Effector memory CD8-positive, alpha-beta T cell (primary cell): Measurements from ENCODE around the gene AADAC.
"Not testable (repeated sequence)": the region's sequence is repeated elsewhere in the genome, so short reads cannot be mapped to it uniquely, and the experiment has no call there.

ENCODE experiments used
- ATAC-seq: fragments of 150-1000 bp; cut with Tn5 transposase; replicated peaks from 2 replicates; pipeline ENCODE4 v1.10.0; 2021; ENCODE audit warnings: mild to moderate bottlenecking, moderate library complexity
- DNase-seq, 3 experiments: peaks; one replicate each; pipeline ENCODE4 v3.0.0; 2021
- H3K27ac Mint-ChIP-seq, 2 donors: one replicate each; pipeline ENCODE4 v1.8.0; 2022; ENCODE audit warnings: mild to moderate bottlenecking in 2 of 2, mixed read lengths in 2 of 2, moderate library complexity in 2 of 2
- H3K27me3 Mint-ChIP-seq, 2 donors: one replicate each; pipeline ENCODE4 v1.8.0; 2022; ENCODE audit warnings: mixed read lengths in 2 of 2
- H3K36me3 Mint-ChIP-seq: one replicate; pipeline ENCODE4 v1.8.0; 2022; ENCODE audit warnings: mild to moderate bottlenecking, moderate library complexity, mixed read lengths; ENCODE audit not compliant: insufficient read depth
- H3K4me1 Mint-ChIP-seq, 2 donors: one replicate each; pipeline ENCODE4 v1.8.0; 2022; ENCODE audit warnings: low read depth in 2 of 2, mixed read lengths in 2 of 2
- H3K4me3 Mint-ChIP-seq, 2 donors: one replicate each; pipeline ENCODE4 v1.8.0; 2022; ENCODE audit warnings: mild to moderate bottlenecking in 2 of 2, mixed read lengths in 2 of 2, moderate library complexity in 2 of 2
- H3K9me3 Mint-ChIP-seq, 2 donors: one replicate each; pipeline ENCODE4 v1.8.0; 2022; ENCODE audit warnings: mixed read lengths in 2 of 2
- total RNA-seq, 9 experiments: gene quantifications; one replicate each; lab custom pipeline; 2026; lab: John Stamatoyannopoulos, UW

AADAC gene
- 0 to 0.11 (median 0) reads per million in 9 experiments for total RNA-seq

GRCh38 chr3:151813799-151814198 is at the start of gene AADAC:
AADAC (plus strand) TSS chr3:151814116; CDS start chr3:151814163, 47 bp downstream.
- Mint-ChIP-seq H3K9me3 (no peaks in the 10 kb centered on the region), H3K4me1 (no peaks in the 10 kb centered on the region), H3K27me3 (peaks cover 12 to 13% of the 10 kb centered on the region in 2 donors), H3K4me3 (no peak within 1 kb of the TSS), H3K36me3 (no peaks in the 10 kb centered on the region), H3K27ac (no peak within 1 kb of the TSS)
- ATAC-seq, result no peak
- no peak for DNase-seq

- H3K4me3 Mint-ChIP-seq, H3K9me3 Mint-ChIP-seq, H3K27ac Mint-ChIP-seq, H3K4me1 Mint-ChIP-seq, ATAC-seq, H3K27me3 Mint-ChIP-seq, H3K36me3 Mint-ChIP-seq, DNase-seq: not testable (repeated sequence)
These were observed 49.2 kb upstream of the AADAC start for GRCh38 chr3:151764699-151765098.

- no peak overlapping the region for H3K4me3 Mint-ChIP-seq
- no peak overlapping the region for H3K27ac Mint-ChIP-seq
- H3K27me3 Mint-ChIP-seq, result no peaks in the 10 kb centered on the region
- H3K4me1 Mint-ChIP-seq, result no peaks in the 10 kb centered on the region
- H3K36me3 Mint-ChIP-seq, result no peaks in the 10 kb centered on the region
- H3K9me3 Mint-ChIP-seq, result no peaks in the 10 kb centered on the region
- DNase-seq, result no peak
- ATAC-seq, result no peak
These were observed 48.2 kb upstream of the AADAC start for GRCh38 chr3:151765685-151766084.

GRCh38 chr3:151766454-151766853 is 47.5 kb upstream of the AADAC start:
- Mint-ChIP-seq H3K9me3 (no peaks in the 10 kb centered on the region), H3K36me3 (no peaks in the 10 kb centered on the region), H3K4me3 (no peak overlapping the region), H3K4me1 (no peaks in the 10 kb centered on the region), H3K27me3 (no peaks in the 10 kb centered on the region), H3K27ac (no peak overlapping the region)
- DNase-seq (no peak), ATAC-seq (no peak)

GRCh38 chr3:151768393-151768930 is 45.5 kb upstream of the AADAC start:
- Mint-ChIP-seq H3K27ac (no peak overlapping the region), H3K27me3 (peaks cover 8 to 9% of the 10 kb centered on the region in 2 donors), H3K4me3 (no peak overlapping the region), H3K9me3 (no peaks in the 10 kb centered on the region), H3K36me3 (no peaks in the 10 kb centered on the region), H3K4me1 (no peaks in the 10 kb centered on the region)
- no peak for ATAC-seq
- no peak for DNase-seq

GRCh38 chr3:151769175-151769574 is 44.7 kb upstream of the AADAC start:
- Mint-ChIP-seq H3K27me3 (peaks cover 10 to 12% of the 10 kb centered on the region in 2 donors), H3K4me3 (no peak overlapping the region), H3K9me3 (peaks cover 0 to 1% of the 10 kb centered on the region in 2 donors), H3K4me1 (no peaks in the 10 kb centered on the region), H3K36me3 (no peaks in the 10 kb centered on the region), H3K27ac (no peak overlapping the region)
- ATAC-seq, result no peak
- DNase-seq, result no peak

- Mint-ChIP-seq H3K27ac (no peak overlapping the region), H3K4me3 (no peak overlapping the region), H3K9me3 (peaks cover 0 to 1% of the 10 kb centered on the region in 2 donors), H3K36me3 (no peaks in the 10 kb centered on the region), H3K4me1 (no peaks in the 10 kb centered on the region), H3K27me3 (peaks cover 14 to 27% of the 10 kb centered on the region in 2 donors)
- ATAC-seq (no peak), DNase-seq (no peak)
These were observed 43.0 kb upstream of the AADAC start for GRCh38 chr3:151770956-151771355.

- Mint-ChIP-seq H3K27ac (no peak overlapping the region), H3K9me3 (peaks cover 0 to 1% of the 10 kb centered on the region in 2 donors)
- no peak for ATAC-seq
These were observed 41.0 kb upstream of the AADAC start for GRCh38 chr3:151772825-151773480.

GRCh38 chr3:151774235-151774634 is 39.7 kb upstream of the AADAC start:
- Mint-ChIP-seq H3K9me3 (peaks cover 0 to 1% of the 10 kb centered on the region in 2 donors), H3K4me3 (no peak overlapping the region), H3K27me3 (peaks cover 14 to 27% of the 10 kb centered on the region in 2 donors), H3K27ac (no peak overlapping the region), H3K4me1 (no peaks in the 10 kb centered on the region), H3K36me3 (no peaks in the 10 kb centered on the region)
- DNase-seq (no peak), ATAC-seq (no peak)

More at GRCh38 chr3:151772825-151773480, 41.0 kb upstream of the AADAC start:
- Mint-ChIP-seq H3K36me3 (no peaks in the 10 kb centered on the region), H3K4me3 (no peak overlapping the region), H3K27me3 (peaks cover 14 to 27% of the 10 kb centered on the region in 2 donors), H3K4me1 (no peaks in the 10 kb centered on the region)
- no peak for DNase-seq

GRCh38 chr3:151774910-151775309 is 39.0 kb upstream of the AADAC start:
- no peaks in the 10 kb centered on the region for H3K4me1 Mint-ChIP-seq
- peaks cover 0 to 1% of the 10 kb centered on the region in 2 donors for H3K9me3 Mint-ChIP-seq
- no peaks in the 10 kb centered on the region for H3K36me3 Mint-ChIP-seq
- DNase-seq, result no peak
- H3K27me3 Mint-ChIP-seq, result peaks cover 14 to 27% of the 10 kb centered on the region in 2 donors
- ATAC-seq, result no peak
- no peak overlapping the region for H3K4me3 Mint-ChIP-seq
- H3K27ac Mint-ChIP-seq, result no peak overlapping the region

- Mint-ChIP-seq H3K27ac (no peak overlapping the region), H3K27me3 (peaks cover 14 to 27% of the 10 kb centered on the region in 2 donors), H3K4me3 (no peak overlapping the region), H3K9me3 (peaks cover 0 to 1% of the 10 kb centered on the region in 2 donors), H3K4me1 (no peaks in the 10 kb centered on the region), H3K36me3 (no peaks in the 10 kb centered on the region)
- DNase-seq (no peak), ATAC-seq (no peak)
These were observed 38.3 kb upstream of the AADAC start for GRCh38 chr3:151775314-151776258.

- ATAC-seq (no peak), DNase-seq (no peak)
- Mint-ChIP-seq H3K4me3 (no peak overlapping the region), H3K36me3 (no peaks in the 10 kb centered on the region), H3K9me3 (peaks cover 0 to 1% of the 10 kb centered on the region in 2 donors), H3K27ac (no peak overlapping the region), H3K4me1 (no peaks in the 10 kb centered on the region), H3K27me3 (peaks cover 14 to 27% of the 10 kb centered on the region in 2 donors)
These were observed 37.6 kb upstream of the AADAC start for GRCh38 chr3:151776259-151776740.

GRCh38 chr3:151777880-151778279 is 36.0 kb upstream of the AADAC start:
- Mint-ChIP-seq H3K36me3 (no peaks in the 10 kb centered on the region), H3K9me3 (peaks cover 0 to 1% of the 10 kb centered on the region in 2 donors), H3K27me3 (peaks cover 10 to 21% of the 10 kb centered on the region in 2 donors), H3K4me3 (no peak overlapping the region), H3K4me1 (no peaks in the 10 kb centered on the region), H3K27ac (no peak overlapping the region)
- DNase-seq (no peak), ATAC-seq (no peak)
